HepG2 (cell line): ENCODE measurements around the gene ITGA6. TPM values are rescaled to one million over a fixed set of nuclear protein-coding genes. Genes with fewer than 3 reads are reported as not detected.

ENCODE experiments used
- AGO1 ChIP-seq: fragments of 200-400 bp; formaldehyde crosslinking; IDR thresholded peaks from 2 replicates; pipeline ENCODE4 v1.6.1; 2017; ENCODE audit warnings: mild to moderate bottlenecking, low read depth, low read length, moderate library complexity; ENCODE audit not compliant: poor library complexity, severe bottlenecking
- ARID2 ChIP-seq: sonication (generic); formaldehyde crosslinking; IDR thresholded peaks from 2 replicates; pipeline ENCODE4 v1.8.1; 2022; ENCODE audit warnings: mild to moderate bottlenecking, missing genetic modification reagents, borderline replicate concordance
- ATF7-NPFF ChIP-seq: sonication (generic); formaldehyde crosslinking; IDR thresholded peaks from 2 replicates; pipeline ENCODE4 v1.8.1; 2023; ENCODE audit warnings: mild to moderate bottlenecking, low read depth, missing genetic modification reagents, moderate library complexity
- CCDC6 ChIP-seq: sonication (generic); formaldehyde crosslinking; IDR thresholded peaks from 2 replicates; pipeline ENCODE4 v1.8.1; 2022; ENCODE audit warnings: mild to moderate bottlenecking, missing genetic modification reagents, moderate library complexity
- CENPBD1 ChIP-seq: sonication (generic); formaldehyde crosslinking; IDR thresholded peaks from 2 replicates; pipeline ENCODE4 v1.8.0; 2022; ENCODE audit warnings: missing genetic modification reagents, low read depth, mild to moderate bottlenecking, borderline replicate concordance
- GATAD1 ChIP-seq: IDR thresholded peaks from 2 replicates; pipeline ENCODE4 v1.6.1; 2016; ENCODE audit warnings: missing genetic modification reagents, missing compliant biosample characterization
- KAT8 ChIP-seq: IDR thresholded peaks from 2 replicates; pipeline ENCODE4 v1.6.1; 2016; ENCODE audit warnings: missing genetic modification reagents, missing compliant biosample characterization
- KDM4B ChIP-seq: sonication (generic); formaldehyde crosslinking; IDR thresholded peaks from 2 replicates; pipeline ENCODE4 v1.4.0; 2020; ENCODE audit warnings: missing genetic modification reagents
- POGZ ChIP-seq: sonication (generic); formaldehyde crosslinking; IDR thresholded peaks from 2 replicates; pipeline ENCODE4 v1.4.0; 2020; ENCODE audit warnings: mild to moderate bottlenecking, missing genetic modification reagents
- RARG ChIP-seq: sonication (generic); formaldehyde crosslinking; IDR thresholded peaks from 2 replicates; pipeline ENCODE4 v1.4.0; 2020; ENCODE audit warnings: low read depth, mild to moderate bottlenecking, missing genetic modification reagents
- RBAK ChIP-seq: sonication (generic); formaldehyde crosslinking; IDR thresholded peaks from 2 replicates; pipeline ENCODE4 v1.5.1; 2020; ENCODE audit warnings: mild to moderate bottlenecking, missing genetic modification reagents
- REPIN1 ChIP-seq: sonication (generic); formaldehyde crosslinking; IDR thresholded peaks from 2 replicates; pipeline ENCODE4 v1.8.0; 2022; ENCODE audit warnings: missing genetic modification reagents, low read depth, mild to moderate bottlenecking, borderline replicate concordance
- SALL1 ChIP-seq: sonication (generic); formaldehyde crosslinking; IDR thresholded peaks from 2 replicates; pipeline ENCODE4 v1.8.0; 2022; ENCODE audit warnings: mild to moderate bottlenecking, missing genetic modification reagents
- TEF ChIP-seq: sonication (generic); formaldehyde crosslinking; IDR thresholded peaks from 2 replicates; pipeline ENCODE4 v1.5.0; 2020; ENCODE audit warnings: missing genetic modification reagents
- TFAP4 ChIP-seq: sonication (generic); IDR thresholded peaks from 2 replicates; pipeline ENCODE4 v1.6.1; 2016; ENCODE audit warnings: low read depth, borderline replicate concordance
- U2AF2 ChIP-seq: fragments of 200-400 bp; formaldehyde crosslinking; IDR thresholded peaks from 2 replicates; pipeline ENCODE4 v1.6.1; 2017; ENCODE audit warnings: low read depth, mild to moderate bottlenecking, low read length
- YEATS4 ChIP-seq: sonication (generic); formaldehyde crosslinking; IDR thresholded peaks from 2 replicates; pipeline ENCODE4 v1.4.0; 2020; ENCODE audit warnings: missing genetic modification reagents, borderline replicate concordance
- ZBTB34 ChIP-seq: sonication (generic); formaldehyde crosslinking; IDR thresholded peaks from 2 replicates; pipeline ENCODE4 v1.8.0; 2022; ENCODE audit warnings: mild to moderate bottlenecking, missing genetic modification reagents
- ZFP82 ChIP-seq: sonication (generic); formaldehyde crosslinking; IDR thresholded peaks from 2 replicates; pipeline ENCODE4 v1.5.1; 2020; ENCODE audit warnings: mild to moderate bottlenecking, missing genetic modification reagents, borderline replicate concordance
- ZNF124 ChIP-seq: sonication (generic); formaldehyde crosslinking; IDR thresholded peaks from 2 replicates; pipeline ENCODE4 v1.4.0; 2020; ENCODE audit warnings: missing genetic modification reagents
- ZNF362 ChIP-seq: sonication (generic); formaldehyde crosslinking; IDR thresholded peaks from 2 replicates; pipeline ENCODE4 v1.4.0; 2020; ENCODE audit warnings: missing genetic modification reagents, mild to moderate bottlenecking, borderline replicate concordance
- ZNF382 ChIP-seq: sonication (generic); formaldehyde crosslinking; IDR thresholded peaks from 2 replicates; pipeline ENCODE4 v1.5.0; 2020; ENCODE audit warnings: missing genetic modification reagents, mild to moderate bottlenecking, borderline replicate concordance
- ZNF572 ChIP-seq: sonication (generic); formaldehyde crosslinking; IDR thresholded peaks from 2 replicates; pipeline ENCODE4 v1.5.1; 2020; ENCODE audit warnings: mild to moderate bottlenecking, missing genetic modification reagents
- ZNF672 ChIP-seq: sonication (generic); formaldehyde crosslinking; IDR thresholded peaks from 2 replicates; pipeline ENCODE4 v1.8.1; 2022; ENCODE audit warnings: missing genetic modification reagents
- ZNF773 ChIP-seq: sonication (generic); formaldehyde crosslinking; IDR thresholded peaks from 2 replicates; pipeline ENCODE4 v1.4.0; 2020; ENCODE audit warnings: missing genetic modification reagents, borderline replicate concordance
- ZNF776 ChIP-seq: sonication (generic); formaldehyde crosslinking; IDR thresholded peaks from 2 replicates; pipeline ENCODE4 v1.4.0; 2020; ENCODE audit warnings: mild to moderate bottlenecking, missing genetic modification reagents
- ZNF792 ChIP-seq: IDR thresholded peaks from 2 replicates; pipeline ENCODE4 v1.6.1; 2016
- polyA plus RNA-seq, 8 experiments: library from polyadenylated mRNA; depleted of rRNA in 3 of 8; stranded (reverse) in 7 of 8; unstranded in 1 of 8; fragments of >200 nt; fragmentation: Illumina TruSeq in 4 of 8; extraction: Trizol in 4 of 8; gene quantifications; 2 replicates each; pipeline versions ENCODE4 v1.2.1 to v1.2.3, GENCODE V29; 2011 to 2016; ENCODE audit warnings: low read depth in 4 of 8, missing spikeins in 1 of 8, mixed read lengths in 1 of 8; ENCODE audit not compliant: insufficient read depth in 1 of 8
- total RNA-seq, 5 experiments: library from RNA; depleted of rRNA; stranded (reverse); fragments of >200 nt; fragmentation: Illumina TruSeq; extraction: Trizol; gene quantifications; 2 replicates each; pipeline ENCODE4 v1.2.3, GENCODE V29; 2016; ENCODE audit warnings: low read depth in 1 of 5

Gene ITGA6
- total and polyA plus RNA-seq, 2 of the 13 experiments (the other 11 are each of a cell fraction or from before 2014, with no cell fraction given), result 24.0 to 92.5 TPM

- TF ChIP-seq ARID2 (no peak), KDM4B (CRISPR knock-in tag) (no peak), ZNF776 (peak; percentile 67; the same call in 1 of the 2 replicates), ATF7-NPFF (CRISPR knock-in tag) (peak; percentile 84), RARG (CRISPR knock-in tag) (no peak), RBAK (CRISPR knock-in tag) (no peak), TFAP4 (peak; percentile 61; the same call in 1 of the 2 replicates), ZNF572 (no peak), SALL1 (CRISPR knock-in tag) (peak; percentile 90), POGZ (CRISPR knock-in tag) (no peak; the same call in 1 of the 2 replicates), ZNF124 (CRISPR knock-in tag) (no peak; the same call in 1 of the 2 replicates), ZNF672 (no peak), ZBTB34 (CRISPR knock-in tag) (no peak; the same call in 1 of the 2 replicates), YEATS4 (CRISPR knock-in tag) (peak; percentile 51; the same call in 1 of the 2 replicates), CENPBD1 (CRISPR knock-in tag) (no peak), ZNF382 (CRISPR knock-in tag) (no peak), ZNF792 (CRISPR knock-in tag) (no peak), U2AF2 (no peak), ZNF773 (CRISPR knock-in tag) (no peak), ZNF362 (CRISPR knock-in tag) (peak; percentile 47; the same call in 1 of the 2 replicates), CCDC6 (CRISPR knock-in tag) (peak; percentile 53; the same call in 1 of the 2 replicates), AGO1 (peak; percentile 23), ZFP82 (CRISPR knock-in tag) (no peak), TEF (CRISPR knock-in tag) (no peak), GATAD1 (CRISPR knock-in tag) (no peak; the same call in 1 of the 2 replicates), REPIN1 (CRISPR knock-in tag) (no peak), KAT8 (CRISPR knock-in tag) (peak; percentile 58; the same call in 1 of the 2 replicates)
Observed at GRCh38 chr2:172427256-172427989, at the start of gene ITGA6 (continued).
